Activated CD4-positive, alpha-beta T cell treated with anti-CD3 and anti-CD28 coated beads for 24 hours (primary cell): ENCODE measurements around the gene SYT5.
"Not testable (repeated sequence)": the region's sequence is repeated elsewhere in the genome, so short reads cannot be mapped to it uniquely, and the experiment has no call there.

Experiments
- DNase-seq, 2 donors: peaks; one replicate each; pipeline ENCODE4 v3.0.0-alpha.2; 2020; ENCODE audit warnings: low read depth in 2 of 2

The SYT5 gene

DNA sequence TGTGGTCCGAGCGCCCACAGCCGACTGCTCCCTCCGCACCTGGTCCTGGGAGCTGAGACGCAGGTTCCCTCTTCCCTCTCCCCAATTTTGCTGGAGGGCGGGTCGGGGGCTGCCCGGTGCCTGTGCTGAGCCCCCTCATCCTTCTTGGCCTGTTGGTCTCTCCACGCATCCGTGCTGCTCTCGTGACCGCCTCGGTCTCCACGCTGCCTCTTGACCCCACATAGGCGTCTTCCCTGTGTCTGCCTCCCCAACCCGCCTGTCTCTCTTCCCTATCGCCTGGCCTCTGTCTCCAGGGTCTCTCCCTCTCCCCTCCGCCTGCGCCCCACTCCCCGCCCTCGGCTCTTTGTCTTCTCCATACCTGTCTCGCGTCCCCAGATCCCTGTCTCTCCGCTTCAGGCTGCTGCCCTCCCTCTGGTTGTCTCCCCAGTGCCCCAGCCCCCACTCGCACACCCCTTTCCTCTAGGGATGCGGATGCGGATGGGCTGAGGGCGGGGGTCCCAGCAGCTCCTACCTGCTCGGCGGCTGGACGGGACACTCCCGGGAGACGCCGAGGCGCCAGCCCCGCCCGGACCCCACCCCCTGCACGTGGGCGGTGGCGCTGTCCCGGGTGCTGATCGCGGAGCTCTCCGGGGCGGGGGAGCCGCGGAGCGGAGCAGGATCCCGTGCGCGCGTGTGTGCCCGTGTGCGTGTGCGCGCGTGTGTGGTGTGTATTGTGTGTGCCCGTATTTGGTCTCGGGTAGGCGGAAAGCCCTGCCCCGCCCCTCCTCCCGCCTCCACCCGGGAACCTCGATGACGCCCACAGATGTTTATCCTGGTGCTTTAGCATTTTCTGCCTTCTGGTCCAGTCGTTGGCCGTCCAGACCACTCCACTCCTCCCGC lies at the start of gene SYT5:
Gene SYT5, minus strand, starts transcription at position 684 of the 879 bp plus-strand sequence. CDS start 1,248 bp downstream, outside the sequence.
- DNase-seq, result peak; percentile 42 to 49

DNA sequence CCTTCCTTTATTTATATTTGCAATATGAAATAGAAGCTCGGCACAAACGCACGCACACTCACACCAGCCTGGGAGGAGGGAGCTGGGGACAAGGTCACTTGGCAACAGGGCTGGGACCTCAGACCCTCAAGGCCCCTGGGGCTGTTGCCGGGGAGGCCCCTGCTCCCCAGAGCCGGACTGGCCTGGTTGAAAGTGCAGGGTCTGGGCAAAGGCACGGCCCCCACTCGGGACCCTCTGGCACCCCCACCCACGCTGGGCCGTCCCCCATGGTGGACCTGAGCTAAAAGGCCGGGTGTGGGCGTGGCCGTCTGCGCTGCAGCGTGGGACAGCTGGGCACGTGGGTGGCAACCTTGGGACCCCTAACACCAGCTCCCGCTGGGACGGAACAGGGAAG lies 49.7 kb upstream of the SYT5 start:
- DNase-seq, result no peak

DNA sequence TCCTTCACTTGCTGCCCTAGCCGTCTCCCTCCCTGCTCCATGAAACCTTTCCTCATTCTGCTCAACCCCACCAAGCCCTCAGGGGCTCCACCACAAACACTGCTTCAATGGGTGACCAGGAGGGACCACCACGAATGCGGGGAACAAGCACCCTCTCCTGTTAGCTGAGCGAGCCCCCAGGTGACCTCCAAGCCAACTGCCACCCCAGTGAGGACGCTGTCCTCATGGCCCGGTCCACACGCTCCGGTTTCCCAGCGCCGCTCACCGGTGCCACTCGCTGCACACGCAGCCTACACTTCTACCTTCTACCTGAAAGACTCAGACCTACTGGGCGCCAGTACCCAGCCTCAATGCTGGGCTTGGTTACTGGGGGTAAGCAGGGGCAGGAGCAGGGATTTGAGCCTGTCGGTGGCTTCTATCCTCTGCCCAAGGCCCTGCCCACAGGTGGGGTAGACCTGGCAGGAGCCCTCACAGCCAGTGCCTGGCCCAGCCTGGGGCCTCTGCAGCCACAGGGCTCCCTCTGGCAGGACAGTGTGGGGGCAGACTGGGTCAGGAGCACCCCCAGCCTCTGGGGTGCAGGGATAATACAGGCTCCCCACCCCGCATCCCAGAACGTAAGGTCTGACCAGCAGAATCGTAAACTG lies 49.2 kb upstream of the SYT5 start:
- no peak for DNase-seq

DNA sequence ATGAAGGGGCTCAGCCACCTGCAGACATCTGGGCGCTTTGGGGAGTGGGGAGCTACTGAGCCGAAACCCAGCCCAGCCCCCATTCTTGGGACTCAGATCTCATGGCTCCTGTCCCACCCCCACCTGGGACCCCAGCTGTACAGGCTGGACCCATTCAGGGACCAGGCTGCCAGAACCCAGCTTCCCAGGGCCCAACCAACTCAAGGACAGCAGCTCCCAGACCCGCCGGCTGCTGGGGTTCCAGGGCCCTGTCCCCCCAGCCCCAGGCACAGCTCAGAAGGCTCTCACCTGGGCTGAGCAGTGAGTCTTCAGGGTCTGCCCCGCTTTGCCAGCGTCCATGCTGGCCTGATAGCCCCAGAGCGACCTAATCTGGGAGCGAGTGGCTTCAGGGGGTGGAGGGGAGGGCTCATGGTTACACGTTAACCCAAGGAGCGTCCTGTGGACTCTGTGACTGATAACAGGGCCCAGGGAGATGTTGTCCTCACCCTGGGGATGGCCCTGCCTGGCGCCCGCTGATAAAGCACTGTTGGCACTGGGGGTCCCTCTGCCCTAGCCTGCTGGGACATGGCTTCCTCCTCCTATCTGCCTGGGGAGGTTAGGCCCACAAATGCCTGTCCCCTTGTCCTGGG lies 48.4 kb upstream of the SYT5 start, which contains the start of gene TMEM86B:
Gene TMEM86B, minus strand, starts transcription at position 361 of the 629 bp plus-strand sequence. Its CDS starts 22 bp downstream, at position 339.
- DNase-seq, result no peak

GRCh38 chr19:55228015-55228391 lies 47.9 kb upstream of the SYT5 start:
- no peak for DNase-seq

GRCh38 chr19:55227241-55228014 lies 47.3 kb upstream of the SYT5 start:
- no peak for DNase-seq

GRCh38 chr19:55226788-55227187 lies 46.7 kb upstream of the SYT5 start:
- DNase-seq, result no peak

DNA sequence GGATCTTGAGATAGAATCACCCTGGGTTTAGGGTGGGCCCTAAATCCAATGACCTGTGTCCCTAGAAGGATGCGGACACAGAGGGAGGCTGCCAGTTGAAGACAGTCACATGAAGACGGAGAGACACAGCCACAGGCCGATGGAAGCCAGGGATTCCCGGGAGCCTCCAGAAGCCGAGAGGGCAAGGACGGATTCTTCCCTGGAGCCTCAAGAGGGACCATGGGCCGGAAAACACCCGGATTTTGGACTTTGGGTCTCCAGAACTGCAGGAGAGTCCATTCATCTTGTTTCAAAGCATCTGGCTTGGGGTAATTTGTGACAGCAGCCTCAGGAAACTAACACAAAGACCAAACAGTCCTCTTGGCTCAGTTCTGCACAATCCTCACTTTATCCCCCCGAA lies 46.2 kb upstream of the SYT5 start:
- DNase-seq, result no peak

DNA sequence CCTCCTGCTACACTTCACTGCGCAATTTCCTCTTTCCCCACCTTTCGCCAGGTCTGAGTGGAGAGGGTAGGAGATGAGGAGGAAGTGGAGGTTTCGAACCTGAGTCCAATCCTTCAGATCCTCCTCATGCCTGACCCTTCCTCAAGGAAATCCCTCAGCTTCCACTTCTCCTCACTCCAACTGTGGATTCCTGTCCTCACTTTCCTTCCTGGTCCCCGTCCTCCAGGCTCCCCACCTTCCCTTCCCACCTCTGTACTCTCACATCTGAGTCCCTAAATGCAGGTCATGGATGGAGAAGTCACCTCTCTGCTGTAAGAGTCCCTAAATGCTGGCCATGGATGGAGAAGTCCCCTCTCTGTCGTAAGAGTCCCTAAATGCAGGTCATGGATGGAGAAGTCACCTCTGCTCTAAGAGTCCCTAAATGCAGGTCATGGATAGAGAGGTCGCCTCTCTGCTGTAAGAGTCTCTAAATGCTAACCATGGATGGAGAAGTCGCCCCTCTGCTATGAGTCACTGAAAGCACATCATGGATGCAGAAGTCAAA lies 45.4 kb upstream of the SYT5 start:
- no peak for DNase-seq

GRCh38 chr19:55224679-55225414 lies 44.8 kb upstream of the SYT5 start:
- not testable (repeated sequence) for DNase-seq

GRCh38 chr19:55224038-55224665 lies 44.1 kb upstream of the SYT5 start:
- DNase-seq, result no peak

GRCh38 chr19:55223291-55224037 lies 43.4 kb upstream of the SYT5 start:
- DNase-seq, result no peak

DNA sequence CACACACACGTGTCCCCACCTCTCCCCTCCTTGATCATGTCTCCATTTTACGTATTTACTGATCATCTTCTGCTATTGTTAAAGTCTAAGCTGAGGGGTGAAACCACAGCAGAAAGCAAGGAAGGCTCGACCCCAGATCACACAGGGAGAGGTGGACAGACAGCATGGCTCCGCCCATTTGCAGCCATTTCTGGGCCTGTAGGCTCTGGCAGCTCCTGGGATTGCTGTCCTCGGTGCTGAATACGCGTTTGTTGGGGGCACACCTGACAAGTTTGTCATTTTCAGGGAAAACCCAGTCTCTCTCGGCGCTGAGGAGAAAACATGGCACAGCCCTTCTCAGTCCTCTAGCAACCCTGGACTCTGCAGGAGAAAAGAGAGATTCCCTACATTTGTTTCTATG lies 40.4 kb upstream of the SYT5 start:
- no peak for DNase-seq

DNA sequence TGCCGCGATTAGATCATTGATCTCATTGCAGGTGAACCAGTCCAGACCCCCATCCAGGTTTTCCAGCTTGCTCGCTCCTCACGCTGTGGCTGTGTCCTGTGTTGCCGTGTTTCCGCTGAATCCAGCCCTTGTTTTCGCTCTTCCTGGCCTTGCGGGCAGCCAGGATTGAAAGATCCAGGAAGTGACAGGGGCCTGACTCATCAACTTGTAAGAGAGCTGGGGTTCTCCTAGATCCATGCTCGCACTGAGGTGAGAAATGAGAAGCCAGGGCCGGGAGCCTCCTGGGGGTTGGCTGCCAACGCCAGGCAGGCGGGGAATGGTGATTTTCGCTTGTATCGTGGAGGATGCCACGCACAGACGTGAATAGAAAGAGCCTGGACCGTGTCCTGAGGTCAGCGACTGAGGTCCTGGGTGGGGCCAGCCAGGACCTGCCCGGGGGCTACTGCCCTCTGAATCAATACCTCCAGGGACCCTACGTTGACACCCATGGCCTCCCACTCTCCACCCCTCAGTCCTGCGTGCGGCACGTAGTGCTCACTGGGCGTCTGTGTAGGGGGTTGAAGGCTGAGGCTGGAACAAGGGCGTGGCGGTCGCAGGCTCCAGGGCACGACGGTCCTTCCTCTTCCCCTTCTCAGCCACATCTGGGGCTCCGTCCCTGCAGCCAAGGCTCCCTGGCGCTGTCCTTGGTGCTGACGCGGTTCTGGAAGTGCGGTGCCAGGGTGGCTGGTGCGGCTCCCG lies 36.5 kb upstream of the SYT5 start:
- peak; percentile 27 to 43 for DNase-seq

- DNase-seq, result no peak
Observed at GRCh38 chr19:55213547-55213946, 33.5 kb upstream of the SYT5 start.

DNA sequence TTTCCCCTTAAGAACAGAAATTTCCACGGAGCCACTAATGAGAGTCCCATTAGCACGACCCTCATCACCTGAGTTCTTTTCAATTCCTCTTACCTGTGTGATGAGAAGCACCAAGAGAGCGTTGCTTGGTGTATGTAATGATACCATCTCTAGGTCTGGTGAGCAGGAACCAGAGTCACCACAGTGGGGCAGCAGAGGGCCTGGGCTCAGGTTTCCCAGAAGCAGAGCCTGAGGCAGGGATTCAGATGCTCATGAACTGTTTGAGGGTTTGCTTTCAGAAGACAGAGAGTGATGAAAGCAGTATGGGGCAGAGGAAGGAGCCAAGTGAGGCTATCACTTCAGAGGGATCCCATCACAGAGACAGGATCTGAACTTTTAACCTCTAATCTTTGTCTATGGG lies 32.4 kb upstream of the SYT5 start:
- DNase-seq, result peak; percentile 35 to 43

DNA sequence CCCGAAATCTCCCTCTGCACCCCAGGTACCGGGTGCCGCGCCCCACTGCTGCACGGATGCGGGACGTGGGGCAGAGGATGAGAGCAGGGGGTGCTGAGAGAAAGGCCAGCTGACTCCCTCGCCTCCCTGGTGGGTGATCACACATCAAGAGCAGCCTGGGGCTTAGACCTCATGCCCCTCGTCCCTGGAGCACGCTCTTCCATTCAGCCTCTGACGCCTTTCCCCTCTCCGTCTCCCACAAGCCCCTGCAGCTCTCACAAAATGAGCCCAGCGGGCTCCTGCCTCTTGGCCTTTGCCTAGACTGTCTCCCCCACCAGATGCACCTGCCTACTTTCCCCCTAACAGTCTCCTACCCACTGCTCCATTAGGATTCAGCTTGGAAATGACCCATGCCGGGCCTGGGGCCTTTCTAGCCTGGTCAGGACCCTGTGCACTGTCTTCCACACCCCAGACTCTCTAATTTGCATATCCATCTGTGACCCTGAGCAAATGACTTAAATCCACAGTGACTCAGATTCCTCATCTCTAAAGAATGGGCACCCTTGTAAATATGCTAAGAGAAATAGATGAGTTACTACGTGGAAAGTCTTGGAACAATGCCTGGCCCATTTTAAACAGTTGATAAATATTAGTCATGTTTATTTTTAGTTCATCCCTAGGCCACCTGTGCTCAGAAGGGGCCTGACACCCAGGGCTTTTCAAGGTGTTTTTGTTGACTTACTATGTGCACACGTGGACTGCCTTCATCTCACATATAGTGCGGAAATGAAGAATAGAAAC lies 29.8 kb upstream of the SYT5 start:
- DNase-seq, result no peak
